Tibial nerve (tissue), 3 donors: Measurements from ENCODE around the gene MCHR2.
"Not testable (repeated sequence)": the region's sequence is repeated elsewhere in the genome, so short reads cannot be mapped to it uniquely, and the experiment has no call there.

Source experiments
- CTCF ChIP-seq, 5 experiments: fragments of 200-600 bp in 3 of 5; fragments of 450-650 bp in 2 of 5; sonication (generic) in 3 of 5; IDR thresholded peaks; one replicate each; pipeline ENCODE4 v1.5.1; 2016 to 2019; ENCODE audit warnings: antibody characterized with exemption in 5 of 5, mild to moderate bottlenecking in 3 of 5, moderate library complexity in 2 of 5
- POLR2A ChIP-seq, 2 donors: fragments of 450-650 bp; IDR thresholded peaks; one replicate each; pipeline ENCODE4 v1.6.1; 2017; ENCODE audit warnings: antibody characterized with exemption in 2 of 2, mild to moderate bottlenecking in 2 of 2, moderate library complexity in 2 of 2

- TF ChIP-seq CTCF, POLR2A (IDR thresholded peaks at IDR 0.05): not testable (repeated sequence)
Observed at GRCh38 chr6:100038546-100038945, 44.5 kb upstream of the MCHR2 start.
